Keratinocyte (primary cell): ENCODE results near the gene WFIKKN1. TPM values are rescaled to one million over a fixed set of nuclear protein-coding genes. Genes with fewer than 3 reads are reported as not detected.
A peak's percentile ranks its signal among the peaks of the same experiment; 100 is the strongest.

ENCODE experiments used
- DNase-seq: peaks from one replicate; pipeline ENCODE4 v3.0.0-alpha.2; 2011; ENCODE audit warnings: low read depth, missing footprints, low spot score
- FAIRE-seq: peaks from 2 replicates; lab custom pipeline; 2011; peaks lifted over from hg19 to GRCh38; lab: Jason Lieb, UNC
- H2AFZ ChIP-seq: 2 replicates; pipeline ENCODE4 v1.6.0; 2012; ENCODE audit warnings: low read length, control low read depth, inconsistent platforms; ENCODE audit not compliant: control insufficient read depth
- H3K27ac ChIP-seq: 2 replicates; pipeline ENCODE4 v1.5.1; 2011; ENCODE audit warnings: low read length; ENCODE audit not compliant: control insufficient read depth, insufficient read depth
- H3K27me3 ChIP-seq: 3 replicates; pipeline ENCODE4 v1.6.0; 2011; ENCODE audit warnings: low read length; ENCODE audit not compliant: control insufficient read depth, insufficient read depth; ENCODE audit errors: extremely low read depth
- H3K36me3 ChIP-seq, 2 experiments: 2 replicates in 1 of 2; 3 replicates in 1 of 2; pipeline ENCODE4 v1.5.1; 2011; ENCODE audit warnings: low read length in 2 of 2, mild to moderate bottlenecking in 1 of 2; ENCODE audit not compliant: control insufficient read depth in 2 of 2, insufficient read depth in 2 of 2; ENCODE audit errors: extremely low read depth in 1 of 2
- H3K4me1 ChIP-seq: 3 replicates; pipeline ENCODE4 v1.5.1; 2011; ENCODE audit warnings: low read length; ENCODE audit not compliant: control insufficient read depth, insufficient read depth; ENCODE audit errors: extremely low read depth
- H3K4me2 ChIP-seq: 3 replicates; pipeline ENCODE4 v1.6.0; 2011; ENCODE audit warnings: low read depth, low read length; ENCODE audit not compliant: control insufficient read depth, insufficient read depth; ENCODE audit errors: extremely low read depth
- H3K4me3 ChIP-seq, 3 experiments: fragments of 200-600 bp in 1 of 3; sonication (generic) in 1 of 3; 2 replicates in 2 of 3; 3 replicates in 1 of 3; pipeline ENCODE4 v1.5.1; 2011 to 2016; ENCODE audit warnings: low read length in 3 of 3, mild to moderate bottlenecking in 3 of 3, control low read depth in 2 of 3, inconsistent platforms in 1 of 3, low read depth in 1 of 3, mixed read lengths in 1 of 3, mixed run types in 1 of 3, moderate library complexity in 1 of 3; ENCODE audit not compliant: control insufficient read depth in 2 of 3, insufficient read depth in 2 of 3; ENCODE audit errors: extremely low read depth in 1 of 3
- H3K79me2 ChIP-seq: 2 replicates; pipeline ENCODE4 v1.6.0; 2012; ENCODE audit warnings: low read length; ENCODE audit not compliant: control insufficient read depth, insufficient read depth
- H3K9ac ChIP-seq: 3 replicates; pipeline ENCODE4 v1.6.0; 2011; ENCODE audit warnings: low read length; ENCODE audit not compliant: control insufficient read depth, insufficient read depth; ENCODE audit errors: extremely low read depth
- H3K9me1 ChIP-seq: 3 replicates; pipeline ENCODE4 v1.6.0; 2011; ENCODE audit warnings: low read length; ENCODE audit not compliant: control insufficient read depth, insufficient read depth; ENCODE audit errors: extremely low read depth
- H3K9me3 ChIP-seq: 2 replicates; pipeline ENCODE4 v1.5.1; 2012; ENCODE audit warnings: low read depth, low read length; ENCODE audit not compliant: control insufficient read depth
- H4K20me1 ChIP-seq: 3 replicates; pipeline ENCODE4 v1.6.0; 2011; ENCODE audit warnings: low read length; ENCODE audit not compliant: control insufficient read depth, insufficient read depth; ENCODE audit errors: extremely low read depth
- EZH2 ChIP-seq: IDR thresholded peaks from one replicate; pipeline ENCODE4 v1.6.1; 2012; ENCODE audit warnings: inconsistent platforms, mild to moderate bottlenecking, low read length, moderate library complexity
- dilution Hi-C: fragments of 300-500 bp; cut with MboI; formaldehyde crosslinking; loops from one replicate; pipeline ENCODE4 v1.7.0; 2020; ENCODE audit warnings: low sequenced_read_pairs; ENCODE audit not compliant: extremely low pct_ligation_motif_present
- polyA plus RNA-seq, 5 experiments: library from polyadenylated mRNA; depleted of rRNA in 3 of 5; stranded (reverse) in 3 of 5; stranded (forward) in 1 of 5; unstranded in 1 of 5; fragments of >200 nt; gene quantifications; 1 replicate in 1 of 5; 2 replicates in 3 of 5; 3 replicates in 1 of 5; pipeline versions ENCODE4 v1.2.1 to v1.2.3, GENCODE V29; 2011 to 2012; ENCODE audit warnings: missing spikeins in 2 of 5, low read depth in 1 of 5, low replicate concordance in 1 of 5
- TF ChIP-seq, protein P1 (sequence below), 3 experiments: IDR thresholded peaks in 1 of 3; conservative IDR thresholded peaks in 1 of 3; optimal IDR thresholded peaks in 1 of 3; 2 replicates in 2 of 3; 3 replicates in 1 of 3; pipeline versions ENCODE3 to v1.5.1; 2011; ENCODE audit warnings: low read length in 3 of 3, mild to moderate bottlenecking in 3 of 3, moderate library complexity in 2 of 3, control low read depth in 1 of 3, inconsistent platforms in 1 of 3; ENCODE audit not compliant: insufficient read depth in 2 of 3; ENCODE audit errors: extremely low read depth in 1 of 3

WFIKKN1 gene
- polyA plus RNA-seq, 1 donor (not counting 4 experiments of a cell fraction or from before 2014, with no cell fraction given): not detected

- no peak for FAIRE-seq
- no peaks in the 10 kb centered on the region for H3K4me1 ChIP-seq
Observed at GRCh38 chr16:660132-660458, 29.3 kb downstream of the WFIKKN1 start.

DNA sequence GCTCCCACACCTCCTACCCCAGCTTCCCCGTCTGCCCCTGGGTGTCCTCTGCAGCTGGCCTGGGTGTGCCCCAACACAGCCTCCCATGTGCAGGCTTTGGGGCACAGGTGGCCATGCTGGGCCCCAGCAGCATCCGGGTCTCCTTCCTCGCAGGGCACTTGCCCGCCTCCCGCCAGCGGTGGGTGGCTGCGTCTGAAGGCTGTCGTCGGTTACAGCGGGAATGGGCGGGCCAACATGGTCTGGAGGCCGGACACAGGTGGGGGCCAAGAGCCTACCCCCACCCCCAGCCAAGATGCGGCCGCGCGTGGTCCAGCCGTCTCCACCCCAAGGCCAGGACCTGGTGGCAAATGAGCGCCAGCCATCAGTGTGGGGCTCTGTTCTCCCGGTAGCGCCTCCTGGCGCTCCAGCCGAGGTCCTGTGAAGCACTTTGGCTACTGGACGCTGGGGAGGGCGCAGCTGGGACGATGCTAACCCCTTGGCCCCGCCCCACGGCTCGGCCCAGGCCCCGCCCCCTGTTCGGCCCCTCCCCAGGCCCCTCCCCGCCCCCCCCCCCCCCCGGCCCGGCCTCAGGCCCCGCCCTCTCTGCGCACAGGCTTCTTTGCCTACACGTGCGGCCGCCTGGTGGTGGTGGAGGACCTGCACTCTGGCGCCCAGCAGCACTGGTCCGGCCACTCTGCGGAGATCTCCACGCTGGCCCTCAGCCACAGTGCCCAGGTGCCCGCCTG, 29.8 kb downstream of the WFIKKN1 start:
- no peak overlapping the region for H3K4me2 ChIP-seq
- dilution Hi-C loops: no loop called here
- no peak for TF ChIP-seq EZH2
- TF ChIP-seq, protein P1, sequence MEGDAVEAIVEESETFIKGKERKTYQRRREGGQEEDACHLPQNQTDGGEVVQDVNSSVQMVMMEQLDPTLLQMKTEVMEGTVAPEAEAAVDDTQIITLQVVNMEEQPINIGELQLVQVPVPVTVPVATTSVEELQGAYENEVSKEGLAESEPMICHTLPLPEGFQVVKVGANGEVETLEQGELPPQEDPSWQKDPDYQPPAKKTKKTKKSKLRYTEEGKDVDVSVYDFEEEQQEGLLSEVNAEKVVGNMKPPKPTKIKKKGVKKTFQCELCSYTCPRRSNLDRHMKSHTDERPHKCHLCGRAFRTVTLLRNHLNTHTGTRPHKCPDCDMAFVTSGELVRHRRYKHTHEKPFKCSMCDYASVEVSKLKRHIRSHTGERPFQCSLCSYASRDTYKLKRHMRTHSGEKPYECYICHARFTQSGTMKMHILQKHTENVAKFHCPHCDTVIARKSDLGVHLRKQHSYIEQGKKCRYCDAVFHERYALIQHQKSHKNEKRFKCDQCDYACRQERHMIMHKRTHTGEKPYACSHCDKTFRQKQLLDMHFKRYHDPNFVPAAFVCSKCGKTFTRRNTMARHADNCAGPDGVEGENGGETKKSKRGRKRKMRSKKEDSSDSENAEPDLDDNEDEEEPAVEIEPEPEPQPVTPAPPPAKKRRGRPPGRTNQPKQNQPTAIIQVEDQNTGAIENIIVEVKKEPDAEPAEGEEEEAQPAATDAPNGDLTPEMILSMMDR (optimal IDR thresholded peaks at IDR 0.05 in 1 of 3, IDR thresholded peaks at IDR 0.05 in 1 of 3, conservative IDR thresholded peaks at IDR 0.05 in 1 of 3; ENCODE audit: extremely low read depth in 1 of 3, insufficient read depth in 2 of 3, low read length in 3 of 3): peak in 1 of 3 experiments; percentile 56
- no peak for DNase-seq
- H3K27me3 ChIP-seq: no peaks in the 10 kb centered on the region
- H3K4me3 ChIP-seq: no peak overlapping the region
- no peak for FAIRE-seq
- no peak overlapping the region for H2AFZ ChIP-seq
- H3K9me1 ChIP-seq: no peaks in the 10 kb centered on the region
- no peaks in the 10 kb centered on the region for H3K4me1 ChIP-seq
- no peak overlapping the region for H3K27ac ChIP-seq
- no peaks in the 10 kb centered on the region for H3K79me2 ChIP-seq
- no peaks in the 10 kb centered on the region for H3K36me3 ChIP-seq
- no peaks in the 10 kb centered on the region for H4K20me1 ChIP-seq
- no peaks in the 10 kb centered on the region for H3K9me3 ChIP-seq
- no peak overlapping the region for H3K9ac ChIP-seq

More at GRCh38 chr16:660132-660458, 29.3 kb downstream of the WFIKKN1 start:
- Histone ChIP-seq H3K4me2 (no peak overlapping the region), H3K9me3 (no peaks in the 10 kb centered on the region), H3K9ac (no peak overlapping the region), H3K79me2 (no peaks in the 10 kb centered on the region), H3K4me3 (no peak overlapping the region), H3K9me1 (no peaks in the 10 kb centered on the region), H2AFZ (no peak overlapping the region), H3K27me3 (no peaks in the 10 kb centered on the region), H4K20me1 (no peaks in the 10 kb centered on the region), H3K36me3 (no peaks in the 10 kb centered on the region), H3K27ac (no peak overlapping the region)
- no peak for DNase-seq
- TF ChIP-seq EZH2: no peak
- TF ChIP-seq, protein P1 (optimal IDR thresholded peaks at IDR 0.05 in 1 of 3, IDR thresholded peaks at IDR 0.05 in 1 of 3, conservative IDR thresholded peaks at IDR 0.05 in 1 of 3; ENCODE audit: extremely low read depth in 1 of 3, insufficient read depth in 2 of 3, low read length in 3 of 3): no peak
- dilution Hi-C loops: no loop called here
